GM10266 (cell line): ENCODE data around the gene ANKRD27.

Source experiments
- DNase-seq: peaks from one replicate; pipeline ENCODE4 v3.0.0; 2012; ENCODE audit errors: extremely low spot score
- CTCF ChIP-seq: IDR thresholded peaks from 2 replicates; pipeline ENCODE4 v1.5.1; 2012; ENCODE audit warnings: mild to moderate bottlenecking, low read depth; ENCODE audit not compliant: control insufficient read depth, insufficient read depth; ENCODE audit errors: missing control alignments

ANKRD27 gene

GRCh38 chr19:32673573-32673972 is 1.4 kb downstream of the ANKRD27 start:
- DNase-seq = no peak
- no peak for TF ChIP-seq CTCF

GRCh38 chr19:32672841-32673240 is 2.1 kb downstream of the ANKRD27 start:
- no peak for DNase-seq
- no peak for TF ChIP-seq CTCF

GRCh38 chr19:32671883-32672593 is 2.9 kb downstream of the ANKRD27 start:
- no peak for TF ChIP-seq CTCF
- no peak for DNase-seq

GRCh38 chr19:32669310-32669709 is 5.7 kb downstream of the ANKRD27 start:
- no peak for TF ChIP-seq CTCF
- no peak for DNase-seq

- no peak for DNase-seq
- TF ChIP-seq CTCF = no peak
These were observed 8.9 kb downstream of the ANKRD27 start for GRCh38 chr19:32666084-32666483.

GRCh38 chr19:32662186-32662585 is 12.8 kb downstream of the ANKRD27 start:
- TF ChIP-seq CTCF = no peak
- DNase-seq = no peak

GRCh38 chr19:32661318-32661717 is 13.7 kb downstream of the ANKRD27 start:
- TF ChIP-seq CTCF = no peak
- no peak for DNase-seq
